Liver (tissue), 9 donors: Measurements from ENCODE around the gene APOBEC3B. TPM values are rescaled to one million over a fixed set of nuclear protein-coding genes. Genes with fewer than 3 reads are reported as not detected.
"Not testable (repeated sequence)": the region's sequence is repeated elsewhere in the genome, so short reads cannot be mapped to it uniquely, and the experiment has no call there.

ENCODE experiments used
- DNase-seq: peaks from one replicate; pipeline ENCODE4 v3.0.0-alpha.2; 2017; ENCODE audit warnings: low spot score
- H3K27ac ChIP-seq, 2 donors: one replicate each; pipeline ENCODE4 v1.7.0; 2013; ENCODE audit warnings: inconsistent platforms in 2 of 2, low read length in 2 of 2, control low read depth in 1 of 2, low read depth in 1 of 2, mild to moderate bottlenecking in 1 of 2
- H3K27me3 ChIP-seq, 4 donors: one replicate each; pipeline versions ENCODE4 v1.6.1 to v1.7.0; 2013; ENCODE audit warnings: low read length in 3 of 4, inconsistent platforms in 1 of 4, mild to moderate bottlenecking in 1 of 4, moderate library complexity in 1 of 4; ENCODE audit not compliant: control insufficient read depth in 4 of 4, insufficient read depth in 4 of 4
- H3K36me3 ChIP-seq, 4 donors: one replicate each; pipeline versions ENCODE4 v1.6.1 to v1.7.0; 2013; ENCODE audit warnings: low read length in 3 of 4, mild to moderate bottlenecking in 3 of 4, low read depth in 1 of 4, moderate library complexity in 1 of 4; ENCODE audit not compliant: control insufficient read depth in 4 of 4, insufficient read depth in 3 of 4
- H3K4me1 ChIP-seq, 4 donors: one replicate each; pipeline versions ENCODE4 v1.6.1 to v1.7.0; 2013; ENCODE audit warnings: low read length in 3 of 4, mild to moderate bottlenecking in 3 of 4, moderate library complexity in 1 of 4; ENCODE audit not compliant: control insufficient read depth in 4 of 4, insufficient read depth in 4 of 4
- H3K4me3 ChIP-seq, 3 donors: one replicate each; pipeline versions ENCODE4 v1.6.1 to v1.7.0; 2013; ENCODE audit warnings: low read length in 3 of 3, control low read depth in 1 of 3, low read depth in 1 of 3, mild to moderate bottlenecking in 1 of 3
- H3K9ac ChIP-seq, 2 donors: one replicate each; pipeline ENCODE4 v1.7.0; 2013; ENCODE audit warnings: low read length in 2 of 2, mild to moderate bottlenecking in 2 of 2, moderate library complexity in 2 of 2, control low read depth in 1 of 2, low read depth in 1 of 2
- H3K9me3 ChIP-seq, 4 donors: one replicate each; pipeline versions ENCODE4 v1.6.1 to v1.7.0; 2013; ENCODE audit warnings: low read length in 3 of 4; ENCODE audit not compliant: control insufficient read depth in 4 of 4
- ATF3 ChIP-seq: IDR thresholded peaks from 2 replicates; pipeline ENCODE4 v1.6.1; 2016; ENCODE audit warnings: antibody characterized with exemption
- EGR1 ChIP-seq, 2 donors: IDR thresholded peaks; 2 replicates each; pipeline ENCODE4 v1.6.1; 2016 to 2018; ENCODE audit warnings: antibody characterized with exemption in 2 of 2, low read depth in 2 of 2
- HNF4A ChIP-seq, 2 donors: conservative IDR thresholded peaks; 2 replicates each; pipeline ENCODE4 v1.6.1; 2016; ENCODE audit warnings: antibody characterized with exemption in 2 of 2, mild to moderate bottlenecking in 2 of 2
- NR2F2 ChIP-seq: IDR thresholded peaks from 2 replicates; pipeline ENCODE4 v1.6.1; 2016; ENCODE audit warnings: antibody characterized with exemption
- SP1 ChIP-seq: IDR thresholded peaks from 2 replicates; pipeline ENCODE4 v1.6.1; 2018; ENCODE audit warnings: antibody characterized with exemption, mild to moderate bottlenecking
- YY1 ChIP-seq: IDR thresholded peaks from 2 replicates; pipeline ENCODE4 v1.6.1; 2016; ENCODE audit warnings: antibody characterized with exemption, mild to moderate bottlenecking
- WGBS: extraction: QIAGEN DNeasy Blood & Tissue Kit; methylation state at CpG from one replicate; pipeline ENCODE4 v1.1.7; 2013; 5-methylcytosine and 5-hydroxymethylcytosine counted together
- polyA plus RNA-seq, 2 donors: library from polyadenylated mRNA; stranded (reverse) in 1 of 2; unstranded in 1 of 2; fragments of 200-250 nt in 1 of 2; fragments of >200 nt in 1 of 2; fragmentation: Nextera tagmentation in 1 of 2; extraction: Ambion mirVana in 1 of 2; gene quantifications; one replicate each; pipeline versions ENCODE4 v1.2.1 to v1.2.3, GENCODE V29; 2013 to 2015
- total RNA-seq, 2 donors: library from RNA; depleted of rRNA; stranded (reverse); fragments of >200 nt; gene quantifications; one replicate each; pipeline ENCODE4 v1.2.3, GENCODE V29; 2014
- donor health status: healthy.
- donor health status: healthy.
- donor health status: healthy.
- donor health status: healthy.
- donor health status: healthy.

APOBEC3B gene
- total and polyA plus RNA-seq, 4 donors: 0.08 to 6.0 (median 0.88) TPM

DNA sequence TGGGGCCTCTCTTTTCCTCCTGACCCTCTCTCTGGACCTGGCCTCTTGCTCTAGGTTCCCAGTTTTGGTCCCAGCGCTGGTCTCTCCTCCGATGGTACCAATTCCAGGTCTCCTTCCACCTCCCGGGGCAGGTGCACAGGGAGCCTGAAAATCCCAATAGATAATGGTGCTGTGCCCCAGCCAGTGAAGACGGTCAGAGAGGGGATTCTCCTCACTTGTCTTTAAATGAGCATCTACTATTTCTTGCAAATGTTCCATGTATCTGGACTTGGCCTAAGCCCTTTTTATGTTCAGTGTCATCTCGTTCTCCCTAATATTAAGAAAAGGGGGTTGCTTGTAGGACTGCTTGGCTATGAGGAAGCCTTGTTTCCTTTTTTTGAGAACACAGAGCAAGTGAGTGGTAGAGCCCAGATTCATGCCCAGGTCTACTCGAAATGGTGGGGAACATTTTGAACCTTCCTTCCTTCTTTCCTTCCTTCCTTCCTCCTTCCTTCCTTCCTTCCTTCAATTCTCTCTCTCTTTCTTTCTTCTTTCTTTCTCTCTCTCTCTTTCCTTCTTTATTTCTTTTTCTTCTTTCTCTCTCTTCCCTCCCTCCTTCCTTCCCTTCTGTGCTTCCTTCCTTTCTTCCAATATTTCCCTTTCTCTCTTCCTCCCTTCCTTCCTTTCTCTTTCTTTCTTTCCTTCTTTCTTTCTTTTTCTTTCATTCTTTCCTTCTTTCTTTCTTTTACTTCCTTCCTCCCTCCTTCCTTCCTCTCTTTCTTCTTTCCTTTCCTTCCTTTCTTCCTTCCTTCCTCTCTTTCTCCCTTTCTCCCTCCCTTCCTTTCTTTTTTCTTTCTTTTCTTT is 24.1 kb upstream of the APOBEC3B start (continued):
- TF ChIP-seq EGR1 (IDR thresholded peaks at IDR 0.05; ENCODE audit: low read depth in 2 of 2) (no peak), ATF3 (no peak), HNF4A (conservative IDR thresholded peaks at IDR 0.05) (no peak), NR2F2 (no peak), SP1 (no peak)

DNA sequence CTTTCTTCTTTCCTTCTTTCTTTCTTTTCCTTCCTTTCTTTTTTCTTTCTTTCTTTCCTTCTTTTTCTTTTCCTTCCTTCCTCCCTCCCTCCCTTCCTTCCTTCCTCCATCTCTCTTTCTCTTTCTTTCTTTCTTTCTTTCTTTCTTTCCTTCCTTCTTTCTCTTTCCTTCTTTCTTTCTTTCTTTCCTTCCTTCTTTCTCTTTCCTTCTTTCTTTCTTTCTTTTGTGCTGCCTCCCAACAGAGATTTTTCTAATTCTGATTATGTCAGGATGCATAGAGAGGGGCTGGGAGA is 23.6 kb upstream of the APOBEC3B start:
- not testable (repeated sequence) for H3K9ac ChIP-seq, H3K36me3 ChIP-seq, H3K9me3 ChIP-seq, H3K27ac ChIP-seq, H3K4me1 ChIP-seq, H3K27me3 ChIP-seq, DNase-seq, H3K4me3 ChIP-seq

DNA sequence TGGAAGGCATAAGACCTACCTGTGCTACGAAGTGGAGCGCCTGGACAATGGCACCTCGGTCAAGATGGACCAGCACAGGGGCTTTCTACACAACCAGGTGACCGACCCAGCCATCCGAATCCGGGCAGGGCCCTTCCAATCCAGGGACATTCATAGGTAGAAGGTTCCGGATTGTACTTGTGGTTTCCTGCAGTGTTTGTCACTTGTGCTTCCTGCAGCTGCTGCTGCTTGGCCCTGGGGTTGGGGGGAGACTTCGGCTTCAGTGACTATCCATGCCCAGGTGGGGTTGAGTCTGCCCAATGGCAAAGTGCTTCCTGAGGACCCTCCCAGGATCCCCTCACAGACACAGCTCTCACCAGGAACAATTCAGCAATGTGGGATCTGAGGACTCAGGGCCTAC is 22.6 kb upstream of the APOBEC3B start:
- H3K4me1 ChIP-seq: no peaks in the 10 kb centered on the region
- no peaks in the 10 kb centered on the region for H3K9me3 ChIP-seq
- no peaks in the 10 kb centered on the region for H3K36me3 ChIP-seq
- no peak overlapping the region for H3K27ac ChIP-seq
- DNase-seq: no peak
- H3K4me3 ChIP-seq: no peak overlapping the region
- TF ChIP-seq ATF3 (no peak), YY1 (no peak)
- H3K9ac ChIP-seq: no peak overlapping the region
- WGBS: 87% methylated on average over 8 of the region's 8 CpGs
- H3K27me3 ChIP-seq: no peaks in the 10 kb centered on the region

- not testable (repeated sequence) for H3K9ac ChIP-seq, H3K36me3 ChIP-seq, H3K4me3 ChIP-seq, H3K4me1 ChIP-seq, H3K27ac ChIP-seq, H3K27me3 ChIP-seq, H3K9me3 ChIP-seq, DNase-seq
- WGBS: 76% methylated on average over 4 of the region's 4 CpGs
These were observed 21.5 kb upstream of the APOBEC3B start for GRCh38 chr22:38960673-38961072.

- DNase-seq, H3K4me3 ChIP-seq: not testable (repeated sequence)
These were observed 18.8 kb upstream of the APOBEC3B start for GRCh38 chr22:38963291-38963738.

More at GRCh38 chr22:38963291-38963738, 18.8 kb upstream of the APOBEC3B start:
- not testable (repeated sequence) for H3K9me3 ChIP-seq, H3K9ac ChIP-seq, H3K36me3 ChIP-seq, H3K27ac ChIP-seq, H3K27me3 ChIP-seq, H3K4me1 ChIP-seq
- WGBS: 68% methylated on average over 11 of the region's 11 CpGs
